Measurements from ENCODE around the gene POFUT1. TPM values are rescaled to one million over a fixed set of nuclear protein-coding genes. Genes with fewer than 3 reads are reported as not detected.

Gene POFUT1
- total and polyA plus RNA-seq, 2 of the 8 experiments (the other 6 are each of a cell fraction or from before 2014, with no cell fraction given) = 19.4 to 24.4 TPM

MicroRNAs within 50 kb of the gene (microRNA counts, 767-probe panel; counts per million panel counts)
- microRNA hsa-miR-1825 = 879 counts per million, percentile 95 among the panel's probes with 10 or more counts

Other genes starting within 250 kb of the POFUT1 start
- gene XKR7, start 239.7 kb upstream of the POFUT1 start, total RNA-seq (2021; fragmentation: NEBNext Ultra II Directional; extraction: Animal tissue kit (Norgen Biotek cat#: 25700)) = 1.8 and 2.4 TPM in 2 replicates
- 2.4 TPM in 2 replicates for gene XKR7, start 239.7 kb upstream of the POFUT1 start, polyA plus RNA-seq (2011; rRNA removed)
- 5.5 and 6.0 TPM in 2 replicates for gene CCM2L, start 197.4 kb upstream of the POFUT1 start, total RNA-seq (2021; fragmentation: NEBNext Ultra II Directional; extraction: Animal tissue kit (Norgen Biotek cat#: 25700))
- 15.8 and 23.1 TPM in 2 replicates for gene CCM2L, start 197.4 kb upstream of the POFUT1 start, polyA plus RNA-seq (2011; rRNA removed)
- gene HCK, start 155.6 kb upstream of the POFUT1 start, total RNA-seq (2021; fragmentation: NEBNext Ultra II Directional; extraction: Animal tissue kit (Norgen Biotek cat#: 25700)) = 0.37 and 0.82 TPM in 2 replicates
- 4.3 and 4.4 TPM in 2 replicates for gene HCK, start 155.6 kb upstream of the POFUT1 start, polyA plus RNA-seq (2011; rRNA removed)
- 38.4 and 40.5 TPM in 2 replicates for gene TM9SF4, start 98.2 kb upstream of the POFUT1 start, total RNA-seq (2021; fragmentation: NEBNext Ultra II Directional; extraction: Animal tissue kit (Norgen Biotek cat#: 25700))
- gene TM9SF4, start 98.2 kb upstream of the POFUT1 start, polyA plus RNA-seq (2011; rRNA removed) = 68.7 and 72.0 TPM in 2 replicates
- gene PLAGL2, start 137 bp upstream of the POFUT1 start, total RNA-seq (2021; fragmentation: NEBNext Ultra II Directional; extraction: Animal tissue kit (Norgen Biotek cat#: 25700)) = 25.4 and 26.1 TPM in 2 replicates
- 20.6 and 26.7 TPM in 2 replicates for gene PLAGL2, start 137 bp upstream of the POFUT1 start, polyA plus RNA-seq (2011; rRNA removed)
- 22.1 and 22.4 TPM in 2 replicates for gene KIF3B, start 69.8 kb downstream of the POFUT1 start, total RNA-seq (2021; fragmentation: NEBNext Ultra II Directional; extraction: Animal tissue kit (Norgen Biotek cat#: 25700))
- 7.3 and 10.1 TPM in 2 replicates for gene KIF3B, start 69.8 kb downstream of the POFUT1 start, polyA plus RNA-seq (2011; rRNA removed)
- gene ASXL1, start 150.5 kb downstream of the POFUT1 start, total RNA-seq (2021; fragmentation: NEBNext Ultra II Directional; extraction: Animal tissue kit (Norgen Biotek cat#: 25700)) = 25.6 and 26.5 TPM in 2 replicates
- 9.9 and 10.6 TPM in 2 replicates for gene ASXL1, start 150.5 kb downstream of the POFUT1 start, polyA plus RNA-seq (2011; rRNA removed)